ENCODE measurements around the gene MTMR12. TPM values are rescaled to one million over a fixed set of nuclear protein-coding genes. Genes with fewer than 3 reads are reported as not detected.
"Not testable (repeated sequence)": the region's sequence is repeated elsewhere in the genome, so short reads cannot be mapped to it uniquely, and the experiment has no call there.

Gene MTMR12
- total and polyA plus RNA-seq, 2 donors (not counting 1 experiment from before 2014, with no cell fraction given): 18.5 to 18.6 TPM

- TF ChIP-seq EZH2 (IDR thresholded peaks at IDR 0.05; ENCODE audit: low read length, missing control alignments): no peak
- no peak for TF ChIP-seq CTCF (conservative IDR thresholded peaks at IDR 0.05 in 1 of 2, IDR thresholded peaks at IDR 0.05 in 1 of 2; ENCODE audit: low read depth in 1 of 2, low read length in 2 of 2)
- Histone ChIP-seq H3K9me3 (ENCODE audit: control insufficient read depth, insufficient read depth, low read depth, low read length) (no peaks in the 10 kb centered on the region), H3K79me2 (ENCODE audit: control insufficient read depth, insufficient read depth, low read length) (no peaks in the 10 kb centered on the region)
These were observed 102.6 kb downstream of the MTMR12 start for GRCh38 chr5:32210151-32210550.

GRCh38 chr5:32208837-32209236 is 103.9 kb downstream of the MTMR12 start:
- H4K20me1 ChIP-seq (ENCODE audit: control insufficient read depth, extremely low read depth, insufficient read depth, low read length); H3K9me3 ChIP-seq (ENCODE audit: control insufficient read depth, insufficient read depth, low read depth, low read length); H3K4me3 ChIP-seq (replicated peaks in 1 of 4; ENCODE audit: control extremely low read depth in 1 of 4, insufficient read depth in 1 of 4, low read depth in 3 of 4, low read length in 4 of 4); H3K79me2 ChIP-seq (ENCODE audit: control insufficient read depth, insufficient read depth, low read length); H3K27ac ChIP-seq (ENCODE audit: insufficient read depth, low read length); H2AFZ ChIP-seq (ENCODE audit: low read length); H3K9ac ChIP-seq (ENCODE audit: insufficient read depth, low read length); H3K4me2 ChIP-seq (ENCODE audit: extremely low read depth, insufficient read depth, low read length); DNase-seq (ENCODE audit: low read depth in 2 of 2); H3K27me3 ChIP-seq (ENCODE audit: control insufficient read depth, insufficient read depth, low read length); H3K4me1 ChIP-seq (ENCODE audit: control insufficient read depth, extremely low read depth, insufficient read depth, low read length); H3K36me3 ChIP-seq (ENCODE audit: control insufficient read depth, insufficient read depth, low read length): not testable (repeated sequence)

More at GRCh38 chr5:32210151-32210550, 102.6 kb downstream of the MTMR12 start:
- Histone ChIP-seq H3K9ac (ENCODE audit: insufficient read depth, low read length) (no peak overlapping the region), H3K27me3 (ENCODE audit: control insufficient read depth, insufficient read depth, low read length) (no peaks in the 10 kb centered on the region), H3K4me1 (ENCODE audit: control insufficient read depth, extremely low read depth, insufficient read depth, low read length) (no peaks in the 10 kb centered on the region), H3K27ac (ENCODE audit: insufficient read depth, low read length) (no peak overlapping the region), H4K20me1 (ENCODE audit: control insufficient read depth, extremely low read depth, insufficient read depth, low read length) (no peaks in the 10 kb centered on the region), H3K4me2 (ENCODE audit: extremely low read depth, insufficient read depth, low read length) (no peak overlapping the region), H3K36me3 (ENCODE audit: control insufficient read depth, insufficient read depth, low read length) (no peaks in the 10 kb centered on the region), H3K4me3 (replicated peaks in 1 of 4; ENCODE audit: control extremely low read depth in 1 of 4, insufficient read depth in 1 of 4, low read depth in 3 of 4, low read length in 4 of 4) (no peak overlapping the region), H2AFZ (ENCODE audit: low read length) (no peak overlapping the region)
- no peak for DNase-seq (ENCODE audit: low read depth in 2 of 2)

GRCh38 chr5:32207355-32207634 is 105.4 kb downstream of the MTMR12 start:
- no peaks in the 10 kb centered on the region for H4K20me1 ChIP-seq (ENCODE audit: control insufficient read depth, extremely low read depth, insufficient read depth, low read length)
- H2AFZ ChIP-seq (ENCODE audit: low read length): no peak overlapping the region
- H3K4me2 ChIP-seq (ENCODE audit: extremely low read depth, insufficient read depth, low read length): no peak overlapping the region
- H3K27me3 ChIP-seq (ENCODE audit: control insufficient read depth, insufficient read depth, low read length): no peaks in the 10 kb centered on the region
- H3K36me3 ChIP-seq (ENCODE audit: control insufficient read depth, insufficient read depth, low read length): no peaks in the 10 kb centered on the region
- no peaks in the 10 kb centered on the region for H3K79me2 ChIP-seq (ENCODE audit: control insufficient read depth, insufficient read depth, low read length)
- DNase-seq (ENCODE audit: low read depth in 2 of 2): no peak
- no peak overlapping the region for H3K9ac ChIP-seq (ENCODE audit: insufficient read depth, low read length)
- no peak for TF ChIP-seq EZH2 (IDR thresholded peaks at IDR 0.05; ENCODE audit: low read length, missing control alignments)
- no peak for TF ChIP-seq CTCF (conservative IDR thresholded peaks at IDR 0.05 in 1 of 2, IDR thresholded peaks at IDR 0.05 in 1 of 2; ENCODE audit: low read depth in 1 of 2, low read length in 2 of 2)
- no peak overlapping the region for H3K27ac ChIP-seq (ENCODE audit: insufficient read depth, low read length)
- no peaks in the 10 kb centered on the region for H3K4me1 ChIP-seq (ENCODE audit: control insufficient read depth, extremely low read depth, insufficient read depth, low read length)
- no peak overlapping the region for H3K4me3 ChIP-seq (replicated peaks in 1 of 4; ENCODE audit: control extremely low read depth in 1 of 4, insufficient read depth in 1 of 4, low read depth in 3 of 4, low read length in 4 of 4)
- no peaks in the 10 kb centered on the region for H3K9me3 ChIP-seq (ENCODE audit: control insufficient read depth, insufficient read depth, low read depth, low read length)

All from fibroblast of lung (primary cell).